Testis (tissue), 3 donors: ENCODE results near the gene SLC4A5. TPM values are rescaled to one million over a fixed set of nuclear protein-coding genes. Genes with fewer than 3 reads are reported as not detected.

Source experiments
- DNase-seq: peaks from one replicate; pipeline ENCODE4 v3.0.0-alpha.2; 2019
- H3K27ac ChIP-seq, 2 donors: fragments of 200-600 bp; sonication (generic); one replicate each; pipeline ENCODE4 v1.5.1; 2019
- H3K27me3 ChIP-seq: fragments of 200-600 bp; sonication (generic); one replicate; pipeline ENCODE4 v1.5.1; 2019
- H3K36me3 ChIP-seq: fragments of 200-600 bp; sonication (generic); one replicate; pipeline ENCODE4 v1.5.1; 2017; ENCODE audit warnings: low read depth; ENCODE audit errors: missing control alignments
- H3K4me1 ChIP-seq: fragments of 200-600 bp; sonication (generic); one replicate; pipeline ENCODE4 v1.5.1; 2019
- H3K4me3 ChIP-seq, 2 donors: fragments of 200-600 bp; sonication (generic); one replicate each; pipeline ENCODE4 v1.5.1; 2017 to 2019
- H3K9me3 ChIP-seq: fragments of 200-600 bp; sonication (generic); one replicate; pipeline ENCODE4 v1.5.1; 2017
- POLR2A ChIP-seq: fragments of 450-650 bp; IDR thresholded peaks from one replicate; pipeline ENCODE4 v1.6.1; 2017; ENCODE audit warnings: antibody characterized with exemption, mild to moderate bottlenecking, moderate library complexity
- WGBS, 2 donors: methylation state at CpG; one replicate each; pipeline ENCODE4 v1.1.5; 2018; 5-methylcytosine and 5-hydroxymethylcytosine counted together
- intact Hi-C: fragments of 100-400 bp; cut with DNase I; formaldehyde crosslinking; loops from one replicate; pipeline ENCODE4 v1.15.1; 2023; ENCODE audit warnings: low total_unique reads
- polyA plus RNA-seq: library from polyadenylated mRNA; stranded (reverse); fragments of 350-450 nt; fragmentation: Illumina TruSeq; extraction: RNeasy Lipid Tissue Mini Kit (QIAGEN cat#74804); gene quantifications from one replicate; pipeline ENCODE4 v1.2.3, GENCODE V29; 2014; ENCODE audit warnings: low read depth, low replicate concordance; ENCODE audit not compliant: insufficient read depth
- total RNA-seq, 2 donors: library from RNA; depleted of rRNA; stranded (reverse); fragments of >200 nt; gene quantifications; one replicate each; pipeline ENCODE4 v1.2.3, GENCODE V29; 2016
- TF ChIP-seq, protein P1 (sequence below), 3 experiments: fragments of 450-650 bp in 2 of 3; fragments of 200-600 bp in 1 of 3; sonication (generic) in 1 of 3; IDR thresholded peaks; one replicate each; pipeline ENCODE4 v1.5.1; 2016 to 2019; ENCODE audit warnings: antibody characterized with exemption in 3 of 3, mild to moderate bottlenecking in 2 of 3, moderate library complexity in 1 of 3

Gene SLC4A5
- total and polyA plus RNA-seq, 3 donors from 2014 or later = 40.3 to 188 (median 113) TPM

- peak; percentile 56 for DNase-seq
- H3K27me3 ChIP-seq = no peaks in the 10 kb centered on the region
- H3K36me3 ChIP-seq = no peaks in the 10 kb centered on the region
- 70 to 91% methylated on average over 3 of the region's 3 CpGs for WGBS, 2 donors
- TF ChIP-seq, protein P1, sequence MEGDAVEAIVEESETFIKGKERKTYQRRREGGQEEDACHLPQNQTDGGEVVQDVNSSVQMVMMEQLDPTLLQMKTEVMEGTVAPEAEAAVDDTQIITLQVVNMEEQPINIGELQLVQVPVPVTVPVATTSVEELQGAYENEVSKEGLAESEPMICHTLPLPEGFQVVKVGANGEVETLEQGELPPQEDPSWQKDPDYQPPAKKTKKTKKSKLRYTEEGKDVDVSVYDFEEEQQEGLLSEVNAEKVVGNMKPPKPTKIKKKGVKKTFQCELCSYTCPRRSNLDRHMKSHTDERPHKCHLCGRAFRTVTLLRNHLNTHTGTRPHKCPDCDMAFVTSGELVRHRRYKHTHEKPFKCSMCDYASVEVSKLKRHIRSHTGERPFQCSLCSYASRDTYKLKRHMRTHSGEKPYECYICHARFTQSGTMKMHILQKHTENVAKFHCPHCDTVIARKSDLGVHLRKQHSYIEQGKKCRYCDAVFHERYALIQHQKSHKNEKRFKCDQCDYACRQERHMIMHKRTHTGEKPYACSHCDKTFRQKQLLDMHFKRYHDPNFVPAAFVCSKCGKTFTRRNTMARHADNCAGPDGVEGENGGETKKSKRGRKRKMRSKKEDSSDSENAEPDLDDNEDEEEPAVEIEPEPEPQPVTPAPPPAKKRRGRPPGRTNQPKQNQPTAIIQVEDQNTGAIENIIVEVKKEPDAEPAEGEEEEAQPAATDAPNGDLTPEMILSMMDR (IDR thresholded peaks at IDR 0.05) = no peak
- TF ChIP-seq POLR2A = no peak
- H3K27ac ChIP-seq = no peak overlapping the region
- no peaks in the 10 kb centered on the region for H3K4me1 ChIP-seq
- intact Hi-C loops = no loop called here
- no peak overlapping the region for H3K4me3 ChIP-seq
- H3K9me3 ChIP-seq = no peaks in the 10 kb centered on the region
Observed at GRCh38 chr2:74333175-74333574, 10.0 kb downstream of the SLC4A5 start.

DNA sequence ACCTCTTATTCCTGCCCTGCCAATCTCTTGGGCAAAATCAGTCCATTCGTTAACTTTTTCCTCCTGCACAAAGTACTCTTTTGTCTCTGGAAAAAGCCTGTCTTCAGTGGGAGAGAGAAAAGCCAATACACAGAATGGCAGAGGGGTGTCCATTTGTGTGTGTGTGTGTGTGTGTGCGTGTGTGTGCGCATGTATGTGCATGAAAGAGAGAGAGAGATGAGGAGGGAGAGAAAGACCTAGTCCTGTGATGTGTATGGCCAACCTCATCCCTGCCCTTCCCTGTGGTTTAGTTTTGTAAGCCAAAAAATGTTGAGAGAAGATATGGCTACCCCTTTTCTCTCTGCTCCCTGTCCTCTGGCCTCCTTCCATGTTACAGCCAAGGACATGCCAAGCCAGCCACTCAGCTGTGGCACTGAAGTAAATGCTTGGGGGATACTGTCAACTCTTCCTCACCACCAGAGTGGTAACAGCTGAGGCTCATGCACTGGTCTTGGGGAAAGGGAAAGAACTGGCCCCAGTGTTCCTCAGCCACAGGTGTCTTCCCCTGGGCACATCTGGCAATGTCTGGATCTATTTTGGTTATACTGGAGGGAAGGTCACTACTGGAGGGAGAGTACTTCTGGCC, 10.6 kb downstream of the SLC4A5 start:
- H3K4me3 ChIP-seq = no peak overlapping the region
- no peak for DNase-seq
- no peaks in the 10 kb centered on the region for H3K27me3 ChIP-seq
- H3K4me1 ChIP-seq = no peaks in the 10 kb centered on the region
- no peak overlapping the region for H3K27ac ChIP-seq
- intact Hi-C loops = no loop called here
- no peaks in the 10 kb centered on the region for H3K9me3 ChIP-seq
- TF ChIP-seq POLR2A = no peak
- TF ChIP-seq, protein P1 (IDR thresholded peaks at IDR 0.05) = no peak
- WGBS, 2 donors = 88 to 89% methylated on average over 3 of the region's 3 CpGs
- no peaks in the 10 kb centered on the region for H3K36me3 ChIP-seq

DNA sequence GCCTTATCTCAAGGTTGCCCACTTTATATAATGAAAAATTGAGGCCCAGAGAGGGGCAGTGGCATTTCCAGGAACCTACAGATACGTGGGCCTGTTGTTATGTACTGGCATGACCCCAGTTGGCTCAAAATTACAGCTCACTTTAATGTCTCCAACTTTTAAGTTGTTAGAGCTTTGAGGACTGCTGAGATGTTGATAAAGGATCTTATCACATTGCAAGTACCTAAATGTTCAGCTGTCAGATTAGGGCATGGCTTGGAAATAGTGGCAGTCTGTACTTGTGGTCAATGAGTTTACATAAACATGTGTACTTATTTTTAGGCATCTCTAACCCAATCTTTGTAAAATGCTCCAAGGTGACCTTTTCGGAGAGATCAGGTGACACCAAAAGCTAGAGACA, 14.6 kb downstream of the SLC4A5 start:
- intact Hi-C loops = no loop called here
- TF ChIP-seq POLR2A = no peak
- TF ChIP-seq, protein P1 (IDR thresholded peaks at IDR 0.05) = no peak
- H3K9me3 ChIP-seq = no peaks in the 10 kb centered on the region
- no peak for DNase-seq
- 76 to 81% methylated on average over 2 of the region's 2 CpGs for WGBS, 2 donors
- no peaks in the 10 kb centered on the region for H3K27me3 ChIP-seq
- H3K4me3 ChIP-seq = no peak overlapping the region
- no peaks in the 10 kb centered on the region for H3K4me1 ChIP-seq
- H3K27ac ChIP-seq = no peak overlapping the region
- H3K36me3 ChIP-seq = no peaks in the 10 kb centered on the region

GRCh38 chr2:74328074-74328473, 15.1 kb downstream of the SLC4A5 start:
- Histone ChIP-seq H3K36me3 (no peaks in the 10 kb centered on the region), H3K9me3 (no peaks in the 10 kb centered on the region), H3K4me3 (no peak overlapping the region), H3K27me3 (no peaks in the 10 kb centered on the region), H3K4me1 (no peaks in the 10 kb centered on the region), H3K27ac (no peak overlapping the region)
- intact Hi-C loops = no loop called here
- WGBS, 2 donors = 83 to 89% methylated on average over 2 of the region's 2 CpGs
- TF ChIP-seq, protein P1 (IDR thresholded peaks at IDR 0.05) = no peak
- TF ChIP-seq POLR2A = no peak
- no peak for DNase-seq

DNA sequence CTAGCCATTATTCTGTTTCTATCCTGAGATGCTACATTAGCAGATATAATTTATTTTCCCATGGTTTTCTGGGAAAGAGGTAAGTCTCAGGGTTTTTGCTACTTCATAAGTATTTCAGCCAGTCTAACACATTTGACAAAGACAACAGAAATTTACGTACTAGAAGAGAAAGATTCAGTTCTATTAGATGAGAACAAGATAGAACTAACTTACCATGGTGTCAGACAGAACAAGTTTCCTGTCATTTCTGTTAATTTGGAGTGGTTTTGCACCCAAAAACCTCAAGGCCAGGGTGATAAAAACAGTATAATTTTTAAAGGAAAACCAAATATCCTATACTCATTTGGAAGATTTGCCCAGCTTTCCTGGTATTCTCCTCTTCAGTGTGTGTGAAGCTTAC, 15.6 kb downstream of the SLC4A5 start:
- Histone ChIP-seq H3K27me3 (no peaks in the 10 kb centered on the region), H3K36me3 (no peaks in the 10 kb centered on the region), H3K9me3 (no peaks in the 10 kb centered on the region), H3K4me3 (no peak overlapping the region), H3K27ac (no peak overlapping the region), H3K4me1 (no peaks in the 10 kb centered on the region)
- TF ChIP-seq, protein P1 (IDR thresholded peaks at IDR 0.05) = no peak
- TF ChIP-seq POLR2A = no peak
- intact Hi-C loops = no loop called here
- DNase-seq = no peak
- 81 to 83% methylated on average over 1 of the region's 1 CpG for WGBS, 2 donors
